Activated CD8-positive, alpha-beta memory T cell treated with anti-CD3 and anti-CD28 coated beads for 4 hours (primary cell): ENCODE results near the gene ARMC9.
"Not testable (repeated sequence)": the region's sequence is repeated elsewhere in the genome, so short reads cannot be mapped to it uniquely, and the experiment has no call there.

Source experiments
- DNase-seq, 2 donors: peaks; one replicate each; pipeline ENCODE4 v3.0.0-alpha.2; 2020; ENCODE audit warnings: low read depth in 2 of 2

Gene ARMC9

DNA sequence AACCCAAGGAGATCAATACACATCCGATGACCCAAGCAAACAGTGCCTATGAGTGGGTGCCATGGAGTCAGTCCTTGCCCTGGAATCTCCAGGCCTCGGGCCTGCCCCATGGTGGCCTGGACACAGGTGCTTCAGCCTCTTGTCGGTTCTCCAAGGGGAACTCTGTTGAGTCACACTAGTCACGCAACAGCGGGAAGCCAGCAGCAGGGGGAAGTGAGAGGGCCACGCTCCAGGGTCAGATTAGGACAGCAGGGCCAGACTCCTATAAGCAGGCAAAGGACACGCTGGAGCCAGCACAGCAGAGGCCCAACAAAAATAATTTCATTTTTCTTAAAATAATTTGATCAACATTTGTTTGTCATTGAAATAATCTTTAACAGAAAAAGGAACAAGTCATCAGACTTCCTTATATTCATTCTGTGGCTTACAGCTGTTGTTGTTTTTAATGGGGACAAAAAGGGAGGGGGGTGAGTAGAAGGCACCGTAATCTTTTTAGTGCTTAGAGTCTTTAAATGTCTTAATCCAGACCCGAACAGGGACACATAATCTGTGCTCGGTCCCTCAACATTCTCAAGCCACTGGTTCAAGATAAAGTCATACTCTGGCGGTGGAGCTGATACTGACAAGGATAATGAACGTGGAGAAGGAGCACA, 16.4 kb upstream of the ARMC9 start:
- no peak for DNase-seq

DNA sequence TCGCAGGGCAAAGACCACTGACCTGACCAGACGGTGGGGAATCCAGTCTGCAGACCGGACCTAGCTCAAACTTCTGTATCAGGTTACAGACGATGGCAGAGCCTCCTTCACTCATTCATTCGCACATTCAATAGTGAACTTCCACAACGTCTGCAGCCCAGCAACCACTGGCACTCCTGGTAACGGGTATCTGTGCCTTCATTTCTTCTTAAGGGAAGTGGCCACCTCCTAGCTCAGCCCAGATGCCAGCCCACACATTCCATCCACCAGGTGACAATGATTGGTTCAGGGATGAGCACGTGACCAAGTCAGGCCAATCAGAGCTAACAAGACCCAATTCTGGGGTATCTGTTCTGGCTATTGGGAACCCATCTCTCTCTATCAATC, 15.9 kb upstream of the ARMC9 start:
- no peak for DNase-seq

DNA sequence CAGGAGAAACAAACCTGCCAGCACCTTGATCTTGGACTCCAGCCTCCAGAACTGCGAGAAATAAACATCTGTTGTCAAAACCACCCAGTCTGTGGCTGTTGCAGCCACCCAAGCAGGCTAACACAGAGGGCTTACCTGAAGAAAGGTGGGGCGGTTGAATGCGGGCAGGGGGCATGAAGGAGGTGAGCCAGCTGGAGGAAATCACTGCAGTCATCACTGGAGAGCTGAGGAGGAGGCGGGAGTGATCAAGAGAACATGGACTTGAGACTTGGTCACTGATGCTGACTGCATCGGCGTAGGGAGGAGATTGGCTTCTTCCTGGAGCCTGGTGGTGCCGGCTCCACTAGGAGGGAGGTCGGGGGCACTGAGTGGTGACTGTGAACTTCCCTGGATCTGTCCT, 14.6 kb upstream of the ARMC9 start:
- no peak for DNase-seq

DNA sequence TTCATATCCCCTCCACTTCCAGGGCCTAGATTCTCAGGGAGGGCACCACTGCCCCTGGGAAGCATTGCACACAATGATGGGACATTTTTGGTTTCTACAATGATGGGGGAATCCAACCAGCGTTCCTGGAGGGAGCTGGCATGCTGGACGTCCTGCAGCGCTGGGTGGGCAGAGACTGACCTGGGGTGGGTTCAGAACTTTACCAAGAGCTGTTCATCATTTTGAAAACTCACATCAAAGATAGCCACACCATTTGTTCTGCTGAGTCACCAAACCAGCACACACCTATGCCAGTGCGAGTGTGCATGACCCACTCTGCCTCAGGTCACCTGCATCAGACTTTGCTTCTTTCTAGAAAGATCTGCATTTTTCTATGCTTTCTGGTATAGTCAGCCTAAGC, 14.1 kb upstream of the ARMC9 start:
- DNase-seq = no peak

DNA sequence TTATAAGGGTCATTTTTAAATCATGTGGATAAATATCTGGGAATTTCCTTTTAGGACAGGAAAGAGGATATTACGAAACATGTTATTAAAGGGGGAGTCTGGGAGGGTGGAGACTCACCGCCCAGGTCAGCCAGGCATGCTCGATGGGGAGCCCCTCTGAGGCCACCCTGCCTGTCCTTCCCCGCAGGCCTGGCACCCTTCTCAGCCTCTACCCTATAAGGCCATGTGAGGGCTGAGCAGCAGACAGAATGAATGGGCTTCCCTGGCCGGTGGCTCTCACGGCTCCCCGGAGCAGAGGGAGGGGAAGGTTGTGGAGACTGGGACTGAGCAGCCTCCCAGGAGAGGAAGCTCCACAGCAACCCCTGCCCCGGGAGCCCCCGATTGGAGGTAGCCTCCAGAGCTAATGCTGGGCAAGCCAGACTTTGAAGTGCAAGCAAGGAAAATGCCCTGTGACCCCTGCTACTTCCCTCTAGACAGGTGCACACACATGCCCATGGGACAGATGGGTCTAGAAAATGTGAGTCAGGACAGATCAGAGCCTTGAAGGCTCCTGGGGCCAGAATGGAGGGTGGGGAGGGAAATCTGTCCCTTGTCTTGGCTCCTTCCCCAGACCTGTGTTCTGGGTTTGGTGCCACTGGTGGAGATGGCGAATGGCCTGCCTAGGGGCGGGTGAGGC, 13.2 kb upstream of the ARMC9 start:
- no peak for DNase-seq

DNA sequence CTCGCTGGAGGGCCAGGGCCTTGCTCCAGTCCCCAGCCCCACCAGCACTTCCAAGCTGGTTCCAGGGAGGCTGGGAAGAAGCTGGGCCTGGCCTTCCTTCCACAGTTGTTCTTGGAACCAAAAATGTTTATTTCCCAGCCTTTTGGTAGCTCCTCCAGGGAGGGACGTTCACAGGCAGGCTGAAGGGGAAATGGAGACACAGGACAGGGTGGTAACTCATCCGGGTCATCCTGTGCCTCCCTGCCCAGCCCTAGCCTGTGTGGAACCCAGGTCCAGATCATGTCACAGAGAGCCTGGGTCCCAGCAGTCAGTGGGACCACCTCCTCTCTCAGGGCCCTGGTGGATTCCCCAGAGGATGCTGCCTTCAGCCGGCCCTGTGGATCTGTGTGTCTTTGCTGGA, 12.5 kb upstream of the ARMC9 start:
- DNase-seq = no peak

DNA sequence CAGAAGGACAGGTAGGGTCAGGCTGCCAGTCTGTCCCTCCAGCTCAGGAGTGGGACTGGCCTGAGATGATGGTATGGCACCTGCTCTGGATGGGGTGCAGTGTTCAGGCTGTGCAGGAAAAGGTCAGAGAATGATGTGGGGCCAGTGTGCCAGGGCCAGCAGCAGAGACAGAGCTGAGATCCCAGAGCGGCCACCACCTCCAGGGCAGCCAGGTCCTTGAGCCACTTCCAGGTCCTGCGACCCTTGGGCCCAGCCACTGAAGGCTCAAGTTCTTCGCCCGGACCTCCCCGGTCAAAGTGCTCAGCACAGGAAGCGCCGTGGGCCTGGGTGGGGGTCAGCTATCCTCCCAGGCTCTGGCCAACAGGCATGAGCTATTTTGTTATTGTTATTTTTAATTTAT, 12.1 kb upstream of the ARMC9 start:
- DNase-seq = no peak

DNA sequence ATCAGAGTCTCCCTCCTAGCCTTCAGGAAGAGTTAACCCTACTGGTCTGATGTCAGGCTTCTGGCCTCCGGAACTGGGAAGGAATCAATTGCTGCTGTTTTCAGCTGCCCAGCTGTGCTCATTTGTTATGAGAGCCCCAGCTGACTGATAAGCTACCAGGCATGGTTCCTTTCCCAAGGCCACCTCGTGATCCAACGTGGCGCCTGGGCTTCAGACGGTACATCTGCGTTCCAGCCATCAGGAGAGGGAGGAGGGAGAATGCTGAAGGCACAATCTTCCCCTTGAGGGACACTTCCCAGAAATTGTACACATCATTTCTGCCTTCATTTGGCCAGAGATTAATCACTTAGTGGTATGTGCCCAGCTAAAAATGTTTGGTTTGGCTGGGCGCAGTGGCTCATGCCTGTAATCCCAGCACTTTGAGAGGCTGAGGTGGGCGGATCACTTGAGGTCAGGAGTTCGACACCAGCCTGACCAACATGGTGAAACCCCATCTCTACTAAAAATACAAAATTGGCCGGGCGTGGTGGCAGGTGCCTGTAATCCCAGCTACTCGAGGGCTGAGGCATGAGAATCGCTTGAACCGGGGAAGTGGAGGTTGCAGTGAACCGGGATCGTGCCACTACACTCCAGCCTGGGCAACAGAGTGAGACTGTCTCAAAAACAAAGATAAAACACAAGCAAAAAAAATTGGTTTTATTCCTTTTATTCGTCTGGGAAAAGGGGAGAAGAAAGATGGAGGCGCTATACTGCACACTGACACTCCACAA, 10.5 kb upstream of the ARMC9 start:
- no peak for DNase-seq

DNA sequence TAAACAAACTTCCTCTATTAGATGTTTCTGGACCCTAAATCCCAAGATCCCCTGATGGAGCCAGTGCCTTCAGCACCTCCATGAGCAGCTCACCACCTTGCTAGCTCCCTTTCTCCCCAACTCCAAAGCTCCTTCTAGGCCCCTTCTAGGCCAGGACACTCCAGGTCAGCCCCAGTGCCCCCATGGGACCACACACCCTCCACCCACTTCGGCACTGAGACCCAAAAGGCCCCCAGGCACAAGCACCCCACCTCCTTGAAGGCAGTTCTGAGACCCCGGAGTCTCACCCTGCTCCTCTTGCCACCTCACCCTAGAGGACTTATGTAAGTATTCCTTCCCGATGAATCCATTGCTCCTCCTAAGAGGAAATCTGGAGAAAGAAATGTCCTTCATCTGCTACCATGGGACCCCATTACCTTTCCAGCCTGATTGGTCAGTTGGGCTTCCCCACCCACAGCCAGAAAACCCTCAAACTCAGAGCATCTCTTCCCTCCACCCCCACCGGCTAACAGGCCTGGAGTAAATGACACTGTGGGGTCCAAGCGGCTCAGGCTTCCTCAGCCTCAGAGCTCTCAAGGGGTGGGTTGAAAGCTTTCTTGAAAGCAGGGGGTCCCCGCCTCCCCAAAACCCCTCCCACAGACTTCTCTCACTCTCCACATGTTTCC, 9.8 kb upstream of the ARMC9 start:
- no peak for DNase-seq

DNA sequence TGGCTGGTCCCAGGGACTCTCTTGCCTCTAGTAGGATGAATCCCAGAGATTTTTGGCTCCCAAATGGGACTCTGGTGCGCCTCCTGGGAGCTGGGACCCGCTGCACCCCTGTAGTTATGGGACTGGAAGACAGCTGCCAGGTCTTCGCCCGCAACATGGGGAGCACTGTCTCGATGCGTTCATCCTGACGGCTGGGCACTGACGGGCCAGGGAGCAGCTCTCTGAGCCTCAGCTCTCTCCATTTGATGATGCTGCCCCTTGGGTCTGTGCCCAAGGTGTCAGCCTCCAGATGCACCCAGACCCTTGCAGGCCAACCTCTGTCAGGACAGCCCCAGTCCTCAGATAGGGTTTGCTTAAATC, 9.3 kb upstream of the ARMC9 start:
- no peak for DNase-seq

DNA sequence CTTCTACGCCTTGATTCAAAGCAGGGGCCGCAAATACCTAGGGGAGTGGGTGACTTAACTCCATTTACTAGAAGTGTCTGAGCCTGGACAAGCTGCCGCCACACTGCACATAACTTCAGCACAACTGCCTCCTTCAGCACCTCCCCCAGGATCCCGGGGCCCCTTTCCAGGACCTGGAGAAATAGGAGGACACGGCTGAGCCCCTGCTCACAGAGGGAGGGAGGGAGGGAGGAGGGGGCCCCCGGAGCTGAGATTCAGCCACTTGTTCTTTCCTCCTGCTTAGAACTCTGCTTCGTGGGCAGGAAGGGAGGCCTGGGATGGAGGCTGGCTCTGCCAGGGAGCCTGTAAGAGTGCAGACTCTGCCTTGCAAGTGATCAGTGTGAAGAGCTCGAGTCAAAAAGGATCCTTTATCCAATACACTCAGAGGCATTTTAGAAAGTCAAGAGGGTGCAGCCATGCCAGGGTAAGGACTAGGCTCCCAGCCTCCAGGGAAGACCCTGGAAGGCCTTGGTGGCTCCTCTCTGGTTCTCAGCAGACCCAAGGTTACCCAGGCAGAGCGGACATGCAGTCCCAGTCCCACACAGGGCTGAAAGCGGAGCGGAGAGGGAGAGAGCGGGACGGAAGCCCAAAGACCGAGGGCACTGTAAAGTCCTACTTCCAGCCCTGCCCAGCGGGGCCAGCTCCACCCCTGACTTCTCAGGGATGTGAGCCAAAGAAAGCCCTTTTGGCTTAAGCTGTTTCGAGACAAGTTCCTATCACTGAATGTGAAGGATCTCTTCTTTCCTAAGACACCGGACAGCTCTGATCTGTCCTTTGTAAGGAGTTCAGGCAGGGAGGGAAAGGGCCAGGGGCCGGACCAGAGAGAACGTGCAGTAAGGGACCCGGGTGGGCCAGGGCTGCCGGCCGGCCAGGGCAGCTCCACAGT, 8.6 kb upstream of the ARMC9 start:
- no peak for DNase-seq

DNA sequence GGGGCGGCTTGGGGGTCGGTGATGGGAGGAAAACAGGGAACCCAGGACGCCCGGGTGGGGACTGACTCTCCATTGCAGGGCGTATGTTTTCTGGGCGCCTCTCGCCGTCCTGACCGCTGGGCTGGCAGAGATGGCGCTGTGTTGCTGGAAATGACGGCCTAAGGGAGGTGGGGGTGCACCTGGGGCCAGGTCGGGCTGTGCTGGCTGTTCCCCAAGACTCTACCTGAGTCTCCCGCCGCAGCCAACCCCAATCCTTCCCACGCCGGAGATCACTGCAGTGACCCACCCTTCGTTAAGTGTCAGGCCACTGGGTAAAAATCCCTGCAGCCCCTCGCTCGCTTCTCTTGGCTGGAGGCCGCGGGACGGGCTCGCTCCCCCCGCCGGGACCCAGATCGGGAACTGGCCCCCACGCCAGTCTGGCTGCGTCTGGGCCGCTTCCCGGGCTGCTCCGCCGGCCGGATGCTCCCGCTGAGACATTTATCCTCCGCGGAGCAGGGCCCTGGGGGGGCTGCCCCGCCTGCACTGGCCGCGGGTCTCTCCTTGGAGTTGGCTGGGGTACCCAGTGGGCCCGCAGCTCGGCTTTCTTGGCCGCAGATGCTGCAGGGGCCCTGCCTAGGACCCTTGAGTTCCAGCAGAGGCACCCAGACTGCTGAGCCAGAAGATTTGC, 7.8 kb upstream of the ARMC9 start:
- DNase-seq = no peak

DNA sequence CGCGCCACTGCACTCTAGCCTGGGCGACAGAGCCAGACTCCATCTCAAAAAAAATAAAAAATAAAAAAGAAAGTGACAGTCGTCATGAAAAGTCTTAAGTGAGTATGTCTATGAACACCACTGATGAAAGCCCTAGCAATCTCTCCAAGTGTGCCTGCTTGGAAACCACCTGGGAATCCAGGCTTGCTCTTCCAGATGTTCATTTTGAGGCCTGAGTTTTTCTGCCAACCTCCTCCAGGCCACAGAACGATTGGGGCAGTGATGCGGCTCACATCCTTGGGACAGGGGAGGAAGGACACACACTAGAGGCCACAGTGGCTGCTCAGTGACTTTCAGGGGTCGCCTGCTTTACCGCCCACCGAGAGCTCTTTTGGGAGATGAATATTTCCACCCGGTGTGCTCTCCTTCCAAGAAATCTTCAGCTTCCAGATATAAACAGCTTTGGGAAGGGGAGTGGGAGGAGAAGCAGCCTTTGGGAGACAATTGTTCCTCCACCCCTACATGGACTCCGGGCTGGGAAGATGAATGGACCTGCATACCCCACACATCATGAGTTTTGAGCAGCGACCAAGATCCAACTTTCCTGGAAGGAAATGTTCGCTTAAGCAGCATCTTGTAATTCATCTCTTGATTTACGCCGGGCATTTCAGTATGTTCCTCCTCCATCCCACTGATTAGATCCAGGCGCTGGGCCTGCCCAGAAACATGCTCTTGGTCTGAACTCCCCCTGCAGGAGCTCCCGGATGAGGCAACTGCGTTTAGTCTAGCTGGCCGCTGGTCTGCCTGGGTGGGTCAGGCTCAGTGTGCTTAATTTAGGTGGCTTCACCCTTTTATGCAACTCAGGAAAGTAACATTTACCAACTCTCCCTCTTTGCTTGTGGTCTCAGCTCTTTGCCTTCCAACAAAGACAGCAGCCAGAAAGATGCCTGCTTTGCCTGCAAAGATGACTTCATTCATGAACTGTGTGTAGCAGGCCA, 6.2 kb upstream of the ARMC9 start:
- DNase-seq = no peak

DNA sequence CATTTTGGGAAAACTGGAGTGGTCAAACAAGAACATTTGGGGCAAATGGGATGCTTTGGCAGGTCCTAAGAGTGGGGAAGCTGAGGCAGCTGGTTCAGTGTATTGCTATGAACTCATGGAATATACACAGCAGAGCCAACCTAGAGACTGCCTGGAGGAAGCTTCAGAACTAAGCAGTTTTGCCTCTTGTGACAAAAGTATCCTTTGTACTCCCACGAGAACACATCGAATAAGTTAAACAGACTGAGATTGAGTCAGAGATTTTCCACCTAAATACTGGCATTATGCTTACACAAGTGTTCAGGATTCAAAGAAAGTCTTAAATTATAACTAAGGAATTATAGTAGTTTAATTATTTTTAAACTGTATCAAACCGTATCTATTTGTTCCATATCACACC, 5.2 kb upstream of the ARMC9 start:
- DNase-seq = no peak

DNA sequence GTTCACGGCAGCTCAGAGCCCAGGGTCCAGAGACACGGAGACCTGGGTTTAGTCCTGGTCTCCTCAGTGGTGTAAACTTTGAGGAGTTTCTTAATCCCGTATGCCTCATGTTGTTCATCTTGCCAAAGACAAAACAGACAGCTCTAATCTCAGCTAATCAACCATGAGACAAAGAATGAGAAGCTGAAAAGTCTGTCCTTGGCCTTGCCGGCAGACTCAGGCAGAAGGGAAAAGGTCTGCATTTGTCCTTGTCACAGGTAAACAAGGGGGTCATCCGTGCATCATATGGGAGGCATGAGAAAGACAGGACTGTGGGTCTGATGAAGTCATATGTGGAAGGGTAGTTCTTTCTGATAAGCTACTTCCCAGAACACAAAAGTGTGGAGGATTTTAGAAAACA, 1.8 kb upstream of the ARMC9 start:
- DNase-seq = no peak

DNA sequence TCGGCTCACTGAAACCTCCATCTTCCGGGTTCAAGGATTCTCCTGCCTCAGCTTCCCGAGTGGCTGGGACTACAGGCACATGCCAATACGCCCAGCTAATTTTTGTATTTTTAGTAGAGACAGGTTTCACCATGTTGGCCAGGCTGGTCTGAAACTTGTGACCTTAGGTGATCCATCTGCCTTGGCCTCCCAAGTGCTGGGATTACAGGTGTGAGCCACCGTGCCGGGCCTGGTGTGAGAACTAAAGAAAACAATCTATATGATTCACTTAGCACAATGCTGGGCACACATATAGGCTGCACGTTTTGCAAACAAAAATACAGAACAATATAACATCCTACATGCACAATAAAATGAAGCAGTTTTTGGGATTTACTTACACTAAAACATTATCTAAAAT, 1.2 kb upstream of the ARMC9 start:
- not testable (repeated sequence) for DNase-seq

DNA sequence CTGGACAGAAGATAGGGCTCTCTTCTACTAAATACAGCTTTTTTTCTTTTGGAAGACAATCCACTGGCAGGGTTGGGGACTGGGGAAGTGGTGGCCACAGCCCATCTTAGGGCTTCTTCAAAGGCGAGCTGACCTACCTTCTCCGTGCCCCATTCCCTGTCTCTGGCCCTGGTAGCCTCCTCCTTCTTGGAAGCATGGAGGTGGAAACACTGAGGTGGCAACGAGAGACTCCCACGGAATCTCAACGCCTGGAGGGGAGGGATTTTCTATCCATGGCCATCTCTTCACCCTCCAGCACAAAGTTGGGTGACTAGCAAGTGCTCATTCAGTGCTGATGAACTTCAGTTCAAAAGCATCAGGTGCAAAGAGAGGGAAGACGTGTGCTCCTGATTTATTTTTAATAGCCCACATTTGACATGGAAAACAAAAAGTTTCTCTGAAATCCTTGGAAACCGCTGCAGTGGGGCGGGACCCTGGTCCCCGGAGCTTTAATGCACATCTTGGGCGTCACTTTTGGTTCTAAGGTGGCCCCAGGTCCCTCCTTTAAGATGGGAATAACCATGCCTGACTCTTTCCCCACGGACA, 633 bp upstream of the ARMC9 start:
- DNase-seq = no peak

DNA sequence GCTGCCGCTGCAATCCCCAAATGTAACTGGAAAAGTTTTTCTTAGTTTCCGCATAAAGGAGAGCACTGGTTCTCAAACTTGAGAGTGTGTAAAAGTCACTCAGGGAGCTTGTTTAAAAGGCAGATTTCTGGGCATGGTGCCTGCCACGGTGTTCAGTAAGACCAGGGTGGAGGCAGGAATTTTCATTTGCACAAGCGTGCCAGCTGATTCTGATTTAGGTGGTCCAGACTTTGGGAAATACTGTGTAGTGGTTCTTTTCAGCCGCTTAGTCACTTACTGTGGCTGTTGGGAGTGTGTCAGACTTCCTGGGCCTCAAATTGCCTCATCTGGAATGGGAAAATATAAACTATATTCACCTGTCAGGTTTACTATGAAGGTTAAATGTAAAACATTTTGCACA, 788 bp downstream of the ARMC9 start:
- no peak for DNase-seq

DNA sequence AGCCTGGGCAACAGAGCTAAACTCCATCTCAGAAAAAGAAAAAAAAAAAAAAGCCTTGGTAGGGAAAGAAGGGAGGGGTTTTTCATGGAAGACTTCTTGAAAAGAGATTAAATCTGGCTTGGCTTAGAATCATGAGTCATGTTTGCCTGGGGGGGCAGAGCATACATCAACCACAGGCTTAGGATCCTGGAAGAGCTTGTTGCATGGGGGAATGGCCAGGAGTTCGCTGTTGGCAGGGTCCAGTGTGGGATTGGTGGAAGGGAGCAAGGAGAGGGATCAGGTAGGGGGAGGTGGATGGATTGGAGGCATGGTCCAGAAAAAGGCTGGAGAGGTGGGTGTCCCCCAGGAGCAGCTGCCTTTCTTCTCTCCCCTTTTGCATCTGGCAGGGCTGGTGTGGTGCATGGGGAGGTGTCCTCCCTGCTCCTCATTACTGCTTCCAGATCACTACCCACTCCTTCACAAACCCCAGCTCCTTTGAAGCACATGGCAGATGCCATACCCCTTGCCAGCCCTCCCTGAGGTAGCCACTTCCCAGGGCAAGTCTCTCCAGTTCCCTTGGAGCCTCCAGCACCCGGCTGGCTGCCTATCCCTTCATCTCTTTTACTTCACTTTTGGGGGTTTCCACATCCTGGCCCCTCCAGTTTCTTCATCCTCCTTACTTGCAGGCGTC, 2.5 kb downstream of the ARMC9 start:
- DNase-seq = no peak
